H1 (cell line): ENCODE results near the gene PTGDR2. TPM values are rescaled to one million over a fixed set of nuclear protein-coding genes. Genes with fewer than 3 reads are reported as not detected.

Experiments used
- KDM5A ChIP-seq: fragments of 200-600 bp; IDR thresholded peaks from 2 replicates; pipeline ENCODE4 v1.7.1; 2012; ENCODE audit warnings: mild to moderate bottlenecking, low read length, inconsistent platforms, mixed read lengths
- polyA plus RNA-seq, 7 experiments: library from polyadenylated mRNA; depleted of rRNA in 3 of 7; stranded (reverse) in 5 of 7; unstranded in 2 of 7; fragments of >200 nt in 5 of 7; fragments of 200-250 nt in 2 of 7; gene quantifications; 1 replicate in 5 of 7; 2 replicates in 1 of 7; 4 replicates in 1 of 7; pipeline versions ENCODE4 v1.2.1 to v1.2.3, GENCODE V29; 2011 to 2013; ENCODE audit warnings: missing spikeins in 2 of 7, mixed read lengths in 2 of 7
- total RNA-seq: library from RNA; stranded (reverse); fragmentation: NEBNext Ultra II Directional; extraction: Animal tissue kit (Norgen Biotek cat#: 25700); gene quantifications from 2 replicates; pipeline ENCODE4 v1.2.1, GENCODE V29; 2021
- TF ChIP-seq, protein P1 (sequence below): IDR thresholded peaks from 2 replicates; pipeline ENCODE4 v1.6.1; 2011; ENCODE audit warnings: low read length, improper control_type of control experiment

PTGDR2 gene
- total and polyA plus RNA-seq, 2 of the 8 experiments (the other 6 are each of a cell fraction or from before 2014, with no cell fraction given), result 0.20 TPM; not detected in 1

DNA sequence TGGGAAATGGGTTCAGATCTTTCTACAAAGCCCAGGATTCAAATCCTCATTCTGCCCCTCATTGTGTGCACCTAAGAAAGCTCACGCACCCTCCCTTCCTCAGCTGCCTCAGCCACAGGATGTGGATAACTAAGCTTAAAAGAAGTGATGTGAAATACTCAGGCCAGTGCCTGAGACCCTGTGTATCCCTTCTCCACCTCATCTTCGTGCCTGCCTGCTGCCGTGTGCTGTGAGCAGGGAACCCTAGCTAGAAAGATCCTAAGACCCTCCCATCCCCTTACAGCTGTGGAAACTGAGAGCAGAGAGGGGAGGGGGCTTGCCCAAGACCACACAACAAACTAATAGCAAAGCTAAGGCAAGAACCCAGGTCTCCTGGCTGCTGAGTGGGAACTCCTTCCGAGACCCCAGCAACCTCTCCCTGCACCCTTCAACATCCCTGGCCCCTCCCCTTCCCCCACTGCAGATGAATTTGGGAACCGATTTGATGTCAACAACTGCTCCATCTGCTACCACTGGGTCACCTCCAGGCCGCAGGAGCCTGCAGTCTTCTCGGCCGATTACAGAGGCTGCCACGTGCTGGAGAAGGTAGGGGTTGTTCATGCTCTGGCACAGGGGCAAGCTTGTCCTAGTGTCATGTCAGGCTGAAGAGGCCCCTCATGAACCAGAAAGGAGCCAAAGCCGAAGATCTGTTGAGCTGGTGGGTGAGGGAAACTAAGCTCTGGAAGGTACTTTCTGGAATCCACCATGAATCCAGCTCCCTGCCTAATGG lies 13.1 kb upstream of the PTGDR2 start (continued):
- TF ChIP-seq, protein P1, sequence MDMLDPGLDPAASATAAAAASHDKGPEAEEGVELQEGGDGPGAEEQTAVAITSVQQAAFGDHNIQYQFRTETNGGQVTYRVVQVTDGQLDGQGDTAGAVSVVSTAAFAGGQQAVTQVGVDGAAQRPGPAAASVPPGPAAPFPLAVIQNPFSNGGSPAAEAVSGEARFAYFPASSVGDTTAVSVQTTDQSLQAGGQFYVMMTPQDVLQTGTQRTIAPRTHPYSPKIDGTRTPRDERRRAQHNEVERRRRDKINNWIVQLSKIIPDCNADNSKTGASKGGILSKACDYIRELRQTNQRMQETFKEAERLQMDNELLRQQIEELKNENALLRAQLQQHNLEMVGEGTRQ, result no peak
- no peak for TF ChIP-seq KDM5A
- TF ChIP-seq, all 59 proteins: peak for 0
